NK-92 (cell line): ENCODE measurements around the gene KRT85.
"Not testable (repeated sequence)": the region's sequence is repeated elsewhere in the genome, so short reads cannot be mapped to it uniquely, and the experiment has no call there.

ENCODE experiments used
- DNase-seq: peaks from one replicate; lab custom pipeline; 2025; ENCODE audit not compliant: unreplicated experiment; lab: John Stamatoyannopoulos, UW

KRT85 gene

DNA sequence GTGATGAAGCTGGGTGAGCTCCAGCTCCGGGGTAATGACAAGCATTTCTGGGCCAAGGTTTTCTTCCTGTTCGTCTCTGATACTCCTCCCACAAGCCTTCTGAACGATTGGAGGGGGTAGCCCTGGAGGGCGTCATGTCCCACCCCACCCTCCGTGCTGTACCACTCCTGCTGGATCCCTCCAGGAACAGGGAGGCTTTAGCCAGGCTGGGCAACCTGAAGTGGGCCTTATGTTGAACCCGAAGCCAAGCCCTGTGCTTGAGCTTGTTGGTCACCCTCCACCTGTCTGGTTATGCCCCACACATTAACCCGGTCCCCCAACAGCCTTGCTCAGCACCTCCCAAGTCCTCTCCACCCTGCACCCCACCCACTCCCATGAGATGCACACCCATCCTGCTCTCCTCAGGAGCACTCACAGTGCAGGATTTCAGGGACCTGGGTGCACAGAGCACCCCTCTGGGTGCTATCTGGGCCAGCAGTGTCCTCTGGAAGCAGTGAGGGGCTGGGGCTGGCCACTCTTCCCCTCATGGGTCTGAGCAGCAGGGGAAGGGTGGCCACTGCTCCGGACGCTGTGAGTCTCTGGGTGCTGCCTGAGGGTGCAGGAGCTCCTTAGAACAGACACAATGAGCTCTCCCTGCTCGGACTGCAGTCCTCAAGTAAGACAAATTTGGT lies 39.3 kb downstream of the KRT85 start:
- DNase-seq, result no peak

DNA sequence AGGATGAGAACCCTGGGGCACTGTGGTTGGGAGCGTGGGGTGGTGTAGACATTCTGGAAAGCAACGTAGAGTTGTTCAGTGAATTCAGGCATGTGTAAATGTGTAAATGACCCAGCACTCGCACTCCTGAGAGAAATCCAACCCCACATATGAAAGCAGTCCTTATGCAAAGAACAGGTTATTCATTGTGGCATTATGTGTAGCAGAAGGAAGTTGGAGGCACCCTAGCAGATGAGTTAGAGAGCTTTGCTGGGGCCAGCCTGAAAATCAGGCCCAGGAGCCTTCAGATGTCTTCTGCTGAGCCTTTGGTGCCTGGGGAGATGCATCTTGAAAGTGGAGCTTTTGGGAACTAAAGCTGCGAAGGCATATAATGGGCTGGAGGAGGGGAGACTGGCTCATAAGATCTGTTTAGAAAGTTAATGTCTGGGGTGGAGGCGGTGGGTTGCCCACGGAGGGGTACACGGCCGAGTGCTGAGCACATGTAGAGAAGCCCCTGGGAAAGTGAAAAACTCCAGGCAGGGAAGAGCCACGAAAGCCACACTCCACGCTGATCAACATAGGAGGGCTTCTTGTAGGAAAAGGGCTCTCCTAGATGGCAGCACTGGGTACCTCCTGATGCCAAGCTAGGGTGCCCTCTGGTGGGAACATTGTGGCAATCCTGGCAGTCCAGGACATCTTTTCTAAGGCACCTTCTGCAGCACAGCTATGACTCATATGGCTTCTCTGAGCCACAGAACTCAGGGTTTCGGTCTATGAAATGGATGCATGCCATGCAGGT lies 40.0 kb downstream of the KRT85 start:
- DNase-seq, result no peak

DNA sequence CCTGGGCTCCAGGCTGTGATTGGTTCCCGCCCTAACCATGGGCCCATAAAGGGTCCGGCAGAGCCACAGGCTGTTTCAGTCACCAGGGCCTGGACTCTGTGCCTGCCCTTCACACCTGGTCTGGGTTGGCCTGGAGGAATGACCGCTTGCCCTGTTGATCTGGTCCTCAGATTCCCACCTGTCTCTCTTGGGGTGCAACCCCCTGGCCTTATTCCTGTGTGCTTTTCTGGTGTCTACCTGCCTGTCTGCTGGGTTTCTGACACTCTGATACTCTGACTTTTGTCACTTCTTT lies 43.2 kb downstream of the KRT85 start:
- DNase-seq, result no peak

- no peak for DNase-seq
Measured at GRCh38 chr12:52323416-52324152, 43.7 kb downstream of the KRT85 start.

DNA sequence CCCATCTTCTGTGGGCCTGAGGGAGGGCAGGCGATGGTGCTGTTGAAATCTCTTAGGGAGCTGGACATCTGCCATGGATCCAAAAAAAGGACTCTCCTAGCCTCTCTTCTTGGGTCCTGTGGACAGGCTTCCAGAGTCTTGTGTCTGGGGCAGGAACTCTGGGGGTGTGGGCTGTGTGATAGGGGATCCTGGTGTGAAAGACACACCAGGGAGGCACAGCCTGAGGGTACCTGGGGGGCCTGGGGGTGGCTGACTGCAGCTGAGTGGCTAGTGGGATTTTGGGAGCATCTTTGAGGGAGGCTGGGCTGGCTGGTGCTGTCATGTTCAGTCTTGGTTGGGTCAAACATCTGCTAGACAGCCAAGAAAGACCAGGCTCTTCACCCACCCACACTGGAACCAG lies 44.3 kb downstream of the KRT85 start:
- no peak for DNase-seq

GRCh38 chr12:52322069-52322468 lies 45.2 kb downstream of the KRT85 start:
- no peak for DNase-seq

DNA sequence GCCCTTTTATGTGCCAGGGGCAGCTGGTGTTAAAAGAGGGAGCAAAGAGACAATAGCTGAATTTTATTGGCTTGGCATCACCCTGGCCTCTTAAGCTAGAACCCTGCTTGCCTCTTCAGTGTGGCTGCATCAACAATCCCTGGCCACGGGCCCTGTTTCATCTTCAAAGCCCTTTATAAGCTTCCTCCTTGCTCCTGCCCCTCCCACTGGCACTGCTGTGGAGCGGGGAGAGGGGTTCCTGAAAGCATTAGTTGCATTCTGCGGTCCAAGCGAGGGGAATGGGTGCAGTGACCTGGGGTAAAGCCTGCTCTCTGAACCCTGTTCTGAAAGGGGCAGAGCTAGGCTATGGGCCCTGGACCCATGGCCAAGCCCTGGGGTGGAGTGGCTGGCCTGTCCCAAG lies 45.9 kb downstream of the KRT85 start:
- no peak for DNase-seq

DNA sequence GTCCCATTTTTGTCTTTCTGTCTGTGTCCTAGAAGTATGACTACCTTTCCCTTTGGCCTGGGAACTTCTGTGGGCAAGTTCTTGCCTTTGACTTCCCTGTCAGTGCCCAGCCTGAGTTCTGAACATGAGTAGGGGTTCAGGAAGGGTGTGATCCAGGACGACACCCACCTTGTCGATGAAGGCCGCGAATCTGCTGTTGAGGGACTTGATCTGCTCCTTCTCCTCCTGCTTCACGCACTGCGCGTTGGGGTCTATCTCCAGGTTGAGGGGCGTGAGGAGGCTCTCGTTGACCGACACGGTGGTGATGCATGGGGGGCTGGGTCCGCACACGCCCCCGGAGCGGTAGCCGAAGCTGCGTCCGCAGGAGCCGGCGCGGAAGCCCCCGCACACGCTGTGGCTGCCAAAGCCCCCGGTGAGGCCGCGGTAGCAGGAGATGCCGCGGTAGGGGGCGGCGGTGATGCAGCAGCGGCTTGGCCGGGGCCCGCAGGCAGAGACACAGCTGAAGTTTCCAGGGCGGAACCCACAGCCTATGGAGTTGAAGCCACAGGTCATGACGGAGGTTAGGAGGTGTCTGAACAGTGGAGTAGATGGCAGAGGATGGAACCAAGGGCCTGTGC lies 46.4 kb downstream of the KRT85 start, which contains the start of gene KRT83:
KRT83 (minus strand) TSS at position 615 of the 617 bp plus-strand sequence; CDS start at position 552, 63 bp downstream.
- no peak for DNase-seq

GRCh38 chr12:52319097-52319496 lies 48.2 kb downstream of the KRT85 start:
- no peak for DNase-seq

DNA sequence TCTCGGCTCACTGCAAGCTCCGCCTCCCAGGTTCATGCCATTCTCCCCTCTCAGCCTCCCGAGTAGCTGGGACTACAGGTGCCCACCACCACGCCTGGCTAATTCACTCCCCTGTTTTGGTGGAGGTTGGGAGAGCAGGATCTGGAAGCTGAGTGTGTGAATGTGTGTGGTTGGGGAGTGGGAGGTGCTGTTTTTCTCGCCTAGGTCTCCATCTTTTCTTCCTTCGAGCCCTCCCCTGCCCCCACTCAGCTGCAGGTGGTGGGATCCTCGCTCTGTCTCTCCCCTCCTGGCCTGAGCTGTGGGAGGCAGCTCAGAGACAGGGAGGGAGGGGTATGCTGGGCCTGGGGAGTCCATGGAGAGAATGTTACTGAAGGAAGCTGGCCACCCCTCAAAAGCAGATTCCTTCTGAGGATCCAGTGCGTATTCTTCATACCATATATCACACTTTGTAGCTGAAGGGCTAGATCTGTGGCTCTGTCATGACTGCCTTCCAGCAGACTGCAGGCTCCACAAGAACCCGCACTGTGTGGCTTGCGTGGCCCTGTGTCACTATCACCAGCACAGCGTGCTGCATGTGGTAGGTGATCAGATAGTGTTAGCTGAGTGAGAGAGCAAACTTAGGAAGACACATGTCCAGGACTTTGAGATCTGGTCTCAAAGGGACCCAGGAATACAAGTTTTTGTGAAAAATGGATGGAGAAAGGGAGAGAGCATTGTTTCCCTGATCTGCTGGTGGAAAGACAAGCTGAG lies 48.9 kb downstream of the KRT85 start:
- DNase-seq, result no peak

DNA sequence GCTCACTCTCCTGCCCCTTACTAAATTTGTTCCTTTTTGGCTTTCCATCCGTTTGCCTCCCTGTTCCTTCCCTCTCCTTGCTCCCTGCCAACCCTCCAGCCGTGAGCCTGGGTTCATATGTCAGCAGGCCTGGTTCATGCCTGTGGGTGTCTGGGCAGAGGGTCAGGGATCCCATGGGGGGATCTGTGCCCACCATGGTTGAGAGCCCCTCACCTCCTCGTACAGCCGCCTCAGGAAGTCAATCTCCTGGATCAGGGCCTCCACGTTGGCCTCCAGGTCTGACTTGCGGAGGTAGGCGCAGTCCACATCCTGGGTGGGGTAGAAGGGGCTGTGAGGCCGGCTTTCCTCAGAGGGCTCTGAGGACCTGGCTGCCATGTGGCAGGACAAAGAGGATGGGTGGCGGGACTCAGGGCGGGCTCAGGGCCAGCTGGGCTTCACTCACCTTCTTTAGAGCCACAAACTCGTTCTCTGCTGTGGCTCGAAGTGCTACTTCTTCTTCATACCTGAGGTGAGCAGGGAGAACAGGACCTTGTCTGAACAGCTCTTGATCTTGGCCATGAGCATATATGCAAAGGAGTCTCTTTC lies 49.7 kb downstream of the KRT85 start:
- no peak for DNase-seq

- no peak for DNase-seq
Measured at GRCh38 chr12:52316701-52317100, 50.6 kb downstream of the KRT85 start.

DNA sequence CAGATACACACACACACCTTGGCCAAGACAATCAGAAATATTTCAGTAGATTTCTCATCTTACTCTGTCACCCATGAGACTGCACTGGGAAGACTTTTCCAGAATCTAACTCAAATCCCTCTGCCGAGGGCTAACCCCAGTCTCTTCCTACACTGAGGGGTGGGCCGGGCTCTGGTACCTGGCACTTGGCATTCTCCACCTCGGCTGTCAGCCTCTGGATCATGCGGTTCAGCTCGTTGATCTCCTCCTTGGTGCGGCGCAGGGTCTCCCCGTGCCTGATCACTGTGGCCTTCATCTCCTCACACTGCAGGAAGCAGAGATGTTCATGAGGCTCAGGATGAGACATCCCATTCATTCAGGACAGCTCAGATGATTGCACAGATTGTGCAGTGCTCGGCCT lies 51.0 kb downstream of the KRT85 start:
- DNase-seq, result no peak

GRCh38 chr12:52315721-52316120 lies 51.6 kb downstream of the KRT85 start:
- not testable (repeated sequence) for DNase-seq

- DNase-seq, result no peak
Measured at GRCh38 chr12:52314511-52314910, 52.8 kb downstream of the KRT85 start.

GRCh38 chr12:52313926-52314325 lies 53.4 kb downstream of the KRT85 start:
- DNase-seq, result no peak

DNA sequence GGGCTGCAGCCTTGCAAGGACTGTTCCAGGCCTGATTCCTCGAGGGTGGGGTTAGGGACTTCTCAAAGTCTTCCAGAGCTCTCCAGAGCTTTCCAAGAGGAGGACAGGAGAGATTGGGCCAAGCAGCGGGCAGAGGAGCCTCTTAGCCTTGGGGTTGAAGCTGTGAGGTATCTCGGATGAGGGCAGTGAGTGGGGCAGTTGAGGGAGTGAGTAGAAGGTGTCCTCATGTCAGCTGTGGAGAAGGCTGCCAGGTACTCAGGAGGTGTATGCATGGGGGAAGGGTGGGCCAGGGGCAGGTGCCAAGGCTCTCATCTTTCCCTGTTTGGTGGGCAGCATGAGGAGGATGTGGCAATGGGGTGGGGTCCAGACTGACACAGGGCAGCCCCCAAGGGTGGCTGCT lies 53.8 kb downstream of the KRT85 start:
- DNase-seq, result no peak

DNA sequence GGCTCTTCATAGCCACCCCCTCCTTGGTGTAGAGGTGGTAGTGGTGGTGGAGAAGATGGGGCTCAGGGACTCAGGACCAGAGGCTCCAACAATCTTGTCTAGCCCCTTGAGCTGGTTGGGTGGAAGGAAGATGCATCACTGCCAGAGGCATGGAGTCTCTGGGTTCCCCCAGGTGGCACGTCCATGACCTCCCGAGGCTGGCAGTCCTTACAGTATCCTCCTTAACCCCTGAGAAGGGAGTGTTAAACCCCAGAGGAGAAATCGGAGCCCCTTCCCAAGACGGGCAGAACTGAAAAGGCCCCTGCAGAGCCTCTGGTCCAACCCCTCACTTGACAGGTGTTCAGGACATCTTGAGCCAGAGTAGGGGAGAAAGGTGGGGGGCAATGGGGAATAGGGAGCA lies 55.2 kb downstream of the KRT85 start:
- no peak for DNase-seq

DNA sequence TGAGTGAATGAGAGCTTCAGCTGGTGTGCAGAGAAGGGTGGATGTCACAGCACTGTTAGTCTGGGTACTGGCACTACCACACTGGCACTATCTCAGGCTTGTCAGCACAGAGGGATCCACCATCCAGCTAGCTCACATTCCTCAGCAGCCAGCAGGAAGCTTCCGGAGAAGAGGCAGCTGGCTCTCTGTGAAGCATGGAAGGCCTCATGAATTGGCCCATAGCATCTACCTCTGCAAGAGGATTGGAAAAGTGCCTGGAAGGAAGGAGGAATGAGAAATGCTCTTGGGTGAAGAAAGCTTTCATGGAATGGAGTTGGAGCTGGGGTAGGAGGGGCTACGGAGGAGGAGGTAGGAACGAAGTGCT lies 56.0 kb downstream of the KRT85 start:
- DNase-seq, result no peak

- DNase-seq, result no peak
Measured at GRCh38 chr12:52310622-52311284, 56.5 kb downstream of the KRT85 start.
